Measurements from ENCODE around the gene SERPINA3.

DNA sequence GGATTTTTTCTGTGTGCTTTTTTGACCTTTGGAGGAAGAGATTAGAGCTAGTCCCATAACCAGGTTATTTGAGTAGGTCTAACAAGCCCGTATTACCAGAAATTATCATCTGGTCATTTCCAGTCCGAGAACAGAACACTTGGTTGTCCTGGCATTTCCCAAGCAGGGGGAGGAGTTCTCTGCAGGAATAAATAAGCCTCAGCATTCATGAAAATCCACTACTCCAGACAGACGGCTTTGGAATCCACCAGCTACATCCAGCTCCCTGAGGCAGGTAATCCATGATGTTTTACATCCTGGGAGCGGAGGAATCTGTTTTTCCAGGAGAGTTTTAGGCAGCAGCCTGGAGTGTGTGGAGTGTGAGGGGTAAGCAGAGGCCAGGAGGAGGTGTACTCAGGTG, at the start of gene SERPINA3:
- TF ChIP-seq, protein P1, sequence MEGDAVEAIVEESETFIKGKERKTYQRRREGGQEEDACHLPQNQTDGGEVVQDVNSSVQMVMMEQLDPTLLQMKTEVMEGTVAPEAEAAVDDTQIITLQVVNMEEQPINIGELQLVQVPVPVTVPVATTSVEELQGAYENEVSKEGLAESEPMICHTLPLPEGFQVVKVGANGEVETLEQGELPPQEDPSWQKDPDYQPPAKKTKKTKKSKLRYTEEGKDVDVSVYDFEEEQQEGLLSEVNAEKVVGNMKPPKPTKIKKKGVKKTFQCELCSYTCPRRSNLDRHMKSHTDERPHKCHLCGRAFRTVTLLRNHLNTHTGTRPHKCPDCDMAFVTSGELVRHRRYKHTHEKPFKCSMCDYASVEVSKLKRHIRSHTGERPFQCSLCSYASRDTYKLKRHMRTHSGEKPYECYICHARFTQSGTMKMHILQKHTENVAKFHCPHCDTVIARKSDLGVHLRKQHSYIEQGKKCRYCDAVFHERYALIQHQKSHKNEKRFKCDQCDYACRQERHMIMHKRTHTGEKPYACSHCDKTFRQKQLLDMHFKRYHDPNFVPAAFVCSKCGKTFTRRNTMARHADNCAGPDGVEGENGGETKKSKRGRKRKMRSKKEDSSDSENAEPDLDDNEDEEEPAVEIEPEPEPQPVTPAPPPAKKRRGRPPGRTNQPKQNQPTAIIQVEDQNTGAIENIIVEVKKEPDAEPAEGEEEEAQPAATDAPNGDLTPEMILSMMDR (conservative IDR thresholded peaks at IDR 0.05): no peak
- no peak for TF ChIP-seq EZH2 (IDR thresholded peaks at IDR 0.05; ENCODE audit: low read depth)
